PFSK-1 (cell line): Measurements from ENCODE around the gene YIF1A.

Source experiments
- POLR2AphosphoS5 ChIP-seq: IDR thresholded peaks from 2 replicates; pipeline ENCODE4 v1.6.1; 2012; ENCODE audit warnings: low read depth, mild to moderate bottlenecking, control low read depth, low read length, moderate library complexity
- SIN3A ChIP-seq: IDR thresholded peaks from 2 replicates; pipeline ENCODE4 v1.6.1; 2012; ENCODE audit warnings: mild to moderate bottlenecking, low read length, moderate library complexity, borderline replicate concordance; ENCODE audit not compliant: insufficient read depth
- TAF1 ChIP-seq: IDR thresholded peaks from 2 replicates; pipeline ENCODE4 v1.6.1; 2012; ENCODE audit warnings: low read length, control low read depth, borderline replicate concordance; ENCODE audit not compliant: insufficient read depth
- TF ChIP-seq, protein P1 (sequence below), 2 experiments: IDR thresholded peaks; 2 replicates each; pipeline versions ENCODE4 v1.6.1 to v1.8.0; 2011 to 2012; ENCODE audit warnings: low read depth in 2 of 2, low read length in 2 of 2, control low read depth in 1 of 2, inconsistent platforms in 1 of 2, mild to moderate bottlenecking in 1 of 2, moderate library complexity in 1 of 2; ENCODE audit not compliant: insufficient read depth in 1 of 2

DNA sequence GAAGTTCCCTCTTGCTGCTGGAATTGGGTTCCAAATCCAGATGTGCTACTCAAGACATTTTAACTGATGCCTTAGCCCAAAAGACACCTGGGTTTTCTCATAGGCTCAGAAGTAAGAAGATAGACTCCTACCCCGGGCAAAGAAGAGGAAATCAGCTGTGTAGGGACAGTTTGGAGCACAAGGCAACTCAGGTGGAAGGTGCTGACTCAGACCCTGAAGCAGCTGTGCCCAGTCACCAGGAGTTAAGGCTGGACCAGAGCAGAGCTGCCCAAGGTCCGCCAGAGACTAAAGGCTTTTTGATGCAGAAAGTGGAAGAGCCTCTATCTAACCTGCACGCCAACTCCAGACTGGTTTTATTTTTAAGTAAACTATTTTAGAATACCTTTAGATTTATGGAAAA, 41.1 kb downstream of the YIF1A start:
- TF ChIP-seq, protein P1, sequence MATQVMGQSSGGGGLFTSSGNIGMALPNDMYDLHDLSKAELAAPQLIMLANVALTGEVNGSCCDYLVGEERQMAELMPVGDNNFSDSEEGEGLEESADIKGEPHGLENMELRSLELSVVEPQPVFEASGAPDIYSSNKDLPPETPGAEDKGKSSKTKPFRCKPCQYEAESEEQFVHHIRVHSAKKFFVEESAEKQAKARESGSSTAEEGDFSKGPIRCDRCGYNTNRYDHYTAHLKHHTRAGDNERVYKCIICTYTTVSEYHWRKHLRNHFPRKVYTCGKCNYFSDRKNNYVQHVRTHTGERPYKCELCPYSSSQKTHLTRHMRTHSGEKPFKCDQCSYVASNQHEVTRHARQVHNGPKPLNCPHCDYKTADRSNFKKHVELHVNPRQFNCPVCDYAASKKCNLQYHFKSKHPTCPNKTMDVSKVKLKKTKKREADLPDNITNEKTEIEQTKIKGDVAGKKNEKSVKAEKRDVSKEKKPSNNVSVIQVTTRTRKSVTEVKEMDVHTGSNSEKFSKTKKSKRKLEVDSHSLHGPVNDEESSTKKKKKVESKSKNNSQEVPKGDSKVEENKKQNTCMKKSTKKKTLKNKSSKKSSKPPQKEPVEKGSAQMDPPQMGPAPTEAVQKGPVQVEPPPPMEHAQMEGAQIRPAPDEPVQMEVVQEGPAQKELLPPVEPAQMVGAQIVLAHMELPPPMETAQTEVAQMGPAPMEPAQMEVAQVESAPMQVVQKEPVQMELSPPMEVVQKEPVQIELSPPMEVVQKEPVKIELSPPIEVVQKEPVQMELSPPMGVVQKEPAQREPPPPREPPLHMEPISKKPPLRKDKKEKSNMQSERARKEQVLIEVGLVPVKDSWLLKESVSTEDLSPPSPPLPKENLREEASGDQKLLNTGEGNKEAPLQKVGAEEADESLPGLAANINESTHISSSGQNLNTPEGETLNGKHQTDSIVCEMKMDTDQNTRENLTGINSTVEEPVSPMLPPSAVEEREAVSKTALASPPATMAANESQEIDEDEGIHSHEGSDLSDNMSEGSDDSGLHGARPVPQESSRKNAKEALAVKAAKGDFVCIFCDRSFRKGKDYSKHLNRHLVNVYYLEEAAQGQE (IDR thresholded peaks at IDR 0.05; ENCODE audit: insufficient read depth in 1 of 2, low read depth in 2 of 2, low read length in 2 of 2): no peak
- TF ChIP-seq POLR2AphosphoS5: no peak
- no peak for TF ChIP-seq TAF1
- TF ChIP-seq SIN3A: no peak
